ENCODE data around the gene CIB4. TPM values are rescaled to one million over a fixed set of nuclear protein-coding genes. Genes with fewer than 3 reads are reported as not detected.
"Not testable (repeated sequence)": the region's sequence is repeated elsewhere in the genome, so short reads cannot be mapped to it uniquely, and the experiment has no call there.

Gene CIB4
- total RNA-seq, 2 donors from 2014 or later = not detected

DNA sequence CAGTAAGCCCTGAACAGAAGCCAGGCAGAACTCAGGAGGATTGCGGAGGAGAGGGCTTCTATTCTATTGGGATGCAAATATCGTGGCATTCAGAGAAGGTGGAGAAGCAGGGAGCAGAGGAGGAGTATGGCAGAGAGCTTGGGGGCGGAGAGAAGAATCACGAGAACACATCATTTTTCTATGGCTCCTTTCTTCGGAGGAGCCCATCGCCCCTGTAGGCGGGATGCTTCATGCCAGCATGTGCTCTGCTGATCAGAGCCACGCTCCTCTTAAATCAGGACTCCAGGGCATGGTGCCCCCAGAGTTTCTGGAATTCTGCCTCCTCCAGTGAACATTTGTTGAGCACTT lies 71.1 kb downstream of the CIB4 start:
- Histone ChIP-seq H3K27me3 (no peaks in the 10 kb centered on the region), H3K4me3 (no peak overlapping the region), H3K27ac (no peak overlapping the region), H3K36me3 (replicated peaks in 1 of 2; ENCODE audit: insufficient read depth in 1 of 2, low read depth in 2 of 2) (no peaks in the 10 kb centered on the region), H3K9me3 (no peaks in the 10 kb centered on the region), H3K4me1 (no peaks in the 10 kb centered on the region)
- intact Hi-C loops (cut with DNase I) = no loop called here
- TF ChIP-seq POLR2A (IDR thresholded peaks at IDR 0.05) = no peak
- TF ChIP-seq, protein P1, sequence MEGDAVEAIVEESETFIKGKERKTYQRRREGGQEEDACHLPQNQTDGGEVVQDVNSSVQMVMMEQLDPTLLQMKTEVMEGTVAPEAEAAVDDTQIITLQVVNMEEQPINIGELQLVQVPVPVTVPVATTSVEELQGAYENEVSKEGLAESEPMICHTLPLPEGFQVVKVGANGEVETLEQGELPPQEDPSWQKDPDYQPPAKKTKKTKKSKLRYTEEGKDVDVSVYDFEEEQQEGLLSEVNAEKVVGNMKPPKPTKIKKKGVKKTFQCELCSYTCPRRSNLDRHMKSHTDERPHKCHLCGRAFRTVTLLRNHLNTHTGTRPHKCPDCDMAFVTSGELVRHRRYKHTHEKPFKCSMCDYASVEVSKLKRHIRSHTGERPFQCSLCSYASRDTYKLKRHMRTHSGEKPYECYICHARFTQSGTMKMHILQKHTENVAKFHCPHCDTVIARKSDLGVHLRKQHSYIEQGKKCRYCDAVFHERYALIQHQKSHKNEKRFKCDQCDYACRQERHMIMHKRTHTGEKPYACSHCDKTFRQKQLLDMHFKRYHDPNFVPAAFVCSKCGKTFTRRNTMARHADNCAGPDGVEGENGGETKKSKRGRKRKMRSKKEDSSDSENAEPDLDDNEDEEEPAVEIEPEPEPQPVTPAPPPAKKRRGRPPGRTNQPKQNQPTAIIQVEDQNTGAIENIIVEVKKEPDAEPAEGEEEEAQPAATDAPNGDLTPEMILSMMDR (IDR thresholded peaks at IDR 0.05) = no peak
- WGBS, 2 donors = 71 to 75% methylated on average over 8 of the region's 8 CpGs
- ATAC-seq = no peak
- DNase-seq = no peak

DNA sequence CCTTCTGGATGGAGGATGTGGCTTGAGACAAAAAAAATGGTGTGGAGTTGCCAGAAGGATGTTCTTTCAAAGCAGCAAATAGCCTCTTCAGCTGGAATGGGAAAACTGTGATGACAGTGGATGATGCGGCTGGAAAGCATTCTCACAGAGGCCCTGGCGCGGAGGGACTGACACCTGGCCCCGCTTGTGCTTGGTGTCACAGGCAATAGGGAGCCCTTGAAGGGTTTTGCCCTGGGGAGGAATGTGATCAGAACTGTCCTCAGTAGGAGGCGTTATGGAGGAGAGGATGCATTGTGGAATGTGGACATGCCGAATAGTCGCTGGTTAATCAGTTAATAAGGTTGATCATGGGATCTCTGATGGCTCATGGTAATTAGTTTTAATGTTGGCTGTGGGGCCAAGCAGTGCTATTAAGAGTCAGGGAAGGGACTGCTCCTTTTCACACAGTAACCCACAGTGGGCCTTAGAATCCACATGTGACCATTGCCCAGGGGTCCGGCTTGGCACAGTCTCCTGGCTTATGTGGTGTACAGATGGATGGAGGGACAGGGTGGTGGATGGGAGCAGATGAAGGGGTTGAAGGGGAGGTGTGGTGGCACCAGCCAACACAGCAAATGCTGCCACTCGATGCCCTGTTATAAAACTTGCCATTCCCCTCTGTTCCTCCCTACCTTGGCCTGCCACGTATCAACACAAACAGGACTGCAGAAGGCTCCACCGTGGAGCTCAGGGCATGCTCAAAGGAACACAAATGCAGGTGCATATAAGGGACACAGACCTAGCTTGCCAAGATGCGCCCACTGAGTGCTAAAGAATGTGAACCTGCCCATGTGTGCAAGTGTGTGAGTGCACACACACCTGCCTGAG lies 71.7 kb downstream of the CIB4 start:
- H3K27me3 ChIP-seq = no peaks in the 10 kb centered on the region
- ATAC-seq = no peak

DNA sequence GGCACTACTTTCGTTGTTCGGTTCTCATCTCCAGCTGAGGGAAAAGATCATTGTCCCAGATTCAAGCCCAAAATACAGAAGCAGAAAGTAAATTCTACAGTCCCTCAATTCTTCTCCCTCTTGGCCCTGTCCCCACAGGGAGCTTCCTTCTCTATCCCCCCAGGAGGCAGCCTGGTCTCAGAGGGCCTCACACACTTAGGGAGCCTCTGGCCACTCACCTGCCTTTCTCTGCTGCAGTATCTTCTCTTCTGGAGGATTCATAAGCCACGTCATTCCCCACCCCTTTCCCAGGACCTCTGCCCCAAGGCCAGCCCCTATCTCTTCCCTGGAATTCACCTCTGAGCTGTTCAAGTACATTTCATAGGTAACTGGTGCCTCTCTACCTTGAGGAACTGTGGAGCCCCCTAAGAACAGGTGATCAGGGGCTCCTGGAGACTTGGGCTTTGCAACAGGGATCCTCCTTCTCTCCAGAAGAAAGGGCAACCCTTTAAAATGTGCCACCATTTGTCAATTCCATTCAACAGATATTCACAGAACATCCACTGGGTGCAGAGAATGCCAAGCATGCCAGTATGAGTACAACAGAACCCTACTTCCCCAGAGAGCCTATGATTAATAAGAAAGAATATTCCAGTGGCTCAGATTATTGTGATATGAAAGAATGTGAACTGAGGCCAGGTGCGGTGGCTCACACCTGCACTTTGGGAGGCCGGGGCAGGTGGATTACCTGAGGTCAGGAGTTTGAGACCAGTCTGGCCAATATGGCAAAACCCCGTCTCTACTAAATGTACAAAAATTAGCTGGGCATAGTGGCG lies 72.9 kb downstream of the CIB4 start:
- H3K4me1 ChIP-seq = peaks cover 7% of the 10 kb centered on the region
- no peak overlapping the region for H3K27ac ChIP-seq
- no peaks in the 10 kb centered on the region for H3K36me3 ChIP-seq (replicated peaks in 1 of 2; ENCODE audit: insufficient read depth in 1 of 2, low read depth in 2 of 2)
- H3K9me3 ChIP-seq = no peaks in the 10 kb centered on the region
- TF ChIP-seq, protein P1 (IDR thresholded peaks at IDR 0.05) = no peak
- no peak for TF ChIP-seq POLR2A (IDR thresholded peaks at IDR 0.05)
- 82% methylated on average over 7 of the region's 7 CpGs for WGBS, 2 donors
- intact Hi-C loops (cut with DNase I) = no loop called here
- ATAC-seq (no peak), DNase-seq (no peak)
- no peak overlapping the region for H3K4me3 ChIP-seq
- no peaks in the 10 kb centered on the region for H3K27me3 ChIP-seq

More for the DNA sequence above, 71.7 kb downstream of the CIB4 start:
- TF ChIP-seq POLR2A (IDR thresholded peaks at IDR 0.05) = no peak
- TF ChIP-seq, protein P1 (IDR thresholded peaks at IDR 0.05) = no peak
- no peaks in the 10 kb centered on the region for H3K4me1 ChIP-seq
- no peak overlapping the region for H3K27ac ChIP-seq
- intact Hi-C loops (cut with DNase I) = no loop called here
- H3K4me3 ChIP-seq = no peak overlapping the region
- 82 to 85% methylated on average over 12 of the region's 12 CpGs for whole genome bisulfite sequencing, 2 donors
- no peaks in the 10 kb centered on the region for H3K36me3 ChIP-seq (replicated peaks in 1 of 2; ENCODE audit: insufficient read depth in 1 of 2, low read depth in 2 of 2)
- no peaks in the 10 kb centered on the region for H3K9me3 ChIP-seq
- DNase-seq = no peak

DNA sequence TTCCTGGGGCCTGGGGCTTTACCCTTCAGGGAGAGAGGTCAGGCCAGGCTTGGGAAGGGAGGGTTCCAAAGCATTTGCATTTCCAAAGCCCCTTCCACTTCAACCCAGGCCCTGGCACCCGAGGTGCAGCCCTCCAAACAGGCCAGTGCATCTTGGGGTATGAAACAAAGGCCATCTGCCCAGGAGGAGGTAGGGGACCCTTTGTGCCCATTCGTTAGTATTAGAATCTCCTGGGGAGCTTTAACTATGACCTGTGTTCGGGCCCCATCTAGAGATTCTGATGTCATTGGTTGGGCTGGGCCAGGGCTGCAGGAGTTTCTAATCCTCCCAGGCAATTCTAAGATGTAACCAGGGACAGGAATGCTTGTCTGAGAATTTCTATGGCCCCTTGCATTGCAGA lies 73.6 kb downstream of the CIB4 start:
- Histone ChIP-seq H3K27ac (no peak overlapping the region), H3K9me3 (no peaks in the 10 kb centered on the region), H3K4me1 (peaks cover 14% of the 10 kb centered on the region), H3K4me3 (no peak overlapping the region), H3K27me3 (no peaks in the 10 kb centered on the region), H3K36me3 (replicated peaks in 1 of 2; ENCODE audit: insufficient read depth in 1 of 2, low read depth in 2 of 2) (no peaks in the 10 kb centered on the region)
- DNase-seq (no peak), ATAC-seq (no peak)
- intact Hi-C loops (cut with DNase I) = no loop called here
- WGBS, 2 donors = 60 to 61% methylated on average over 3 of the region's 3 CpGs
- TF ChIP-seq, protein P1 (IDR thresholded peaks at IDR 0.05) = no peak

GRCh38 chr2:26566731-26567130 lies 74.4 kb downstream of the CIB4 start:
- H3K27ac ChIP-seq; H3K4me3 ChIP-seq; H3K9me3 ChIP-seq; H3K36me3 ChIP-seq (replicated peaks in 1 of 2; ENCODE audit: insufficient read depth in 1 of 2, low read depth in 2 of 2); H3K27me3 ChIP-seq; ATAC-seq; DNase-seq; intact Hi-C loops (cut with DNase I): not testable (repeated sequence)
- 77 to 94% methylated on average over 1 of the region's 1 CpG for WGBS, 2 donors
- H3K4me1 ChIP-seq = peaks cover 20% of the 10 kb centered on the region
